ENCODE data around the gene FZD2. TPM values are rescaled to one million over a fixed set of nuclear protein-coding genes. Genes with fewer than 3 reads are reported as not detected.

Gene FZD2
- total and polyA plus RNA-seq, 12 donors: 0.18 to 9.1 (median 2.9) TPM

DNA sequence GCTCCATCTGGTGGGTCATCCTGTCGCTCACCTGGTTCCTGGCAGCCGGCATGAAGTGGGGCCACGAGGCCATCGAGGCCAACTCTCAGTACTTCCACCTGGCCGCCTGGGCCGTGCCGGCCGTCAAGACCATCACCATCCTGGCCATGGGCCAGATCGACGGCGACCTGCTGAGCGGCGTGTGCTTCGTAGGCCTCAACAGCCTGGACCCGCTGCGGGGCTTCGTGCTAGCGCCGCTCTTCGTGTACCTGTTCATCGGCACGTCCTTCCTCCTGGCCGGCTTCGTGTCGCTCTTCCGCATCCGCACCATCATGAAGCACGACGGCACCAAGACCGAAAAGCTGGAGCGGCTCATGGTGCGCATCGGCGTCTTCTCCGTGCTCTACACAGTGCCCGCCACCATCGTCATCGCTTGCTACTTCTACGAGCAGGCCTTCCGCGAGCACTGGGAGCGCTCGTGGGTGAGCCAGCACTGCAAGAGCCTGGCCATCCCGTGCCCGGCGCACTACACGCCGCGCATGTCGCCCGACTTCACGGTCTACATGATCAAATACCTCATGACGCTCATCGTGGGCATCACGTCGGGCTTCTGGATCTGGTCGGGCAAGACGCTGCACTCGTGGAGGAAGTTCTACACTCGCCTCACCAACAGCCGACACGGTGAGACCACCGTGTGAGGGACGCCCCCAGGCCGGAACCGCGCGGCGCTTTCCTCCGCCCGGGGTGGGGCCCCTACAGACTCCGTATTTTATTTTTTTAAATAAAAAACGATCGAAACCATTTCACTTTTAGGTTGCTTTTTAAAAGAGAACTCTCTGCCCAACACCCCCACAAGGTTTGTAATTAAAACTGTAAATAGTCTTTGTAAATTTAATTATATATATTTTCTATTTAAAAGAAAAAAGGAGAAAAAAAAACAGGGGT lies 1.7 kb downstream of the FZD2 start:
- no peaks in the 10 kb centered on the region for H3K4me1 ChIP-seq (replicated peaks in 1 of 2)
- no peaks in the 10 kb centered on the region for H3K36me3 ChIP-seq (replicated peaks in 1 of 2)
- H3K27ac ChIP-seq: no peak overlapping the region
- H3K9me3 ChIP-seq (replicated peaks in 1 of 3): no peaks in the 10 kb centered on the region
- H3K27me3 ChIP-seq: no peaks in the 10 kb centered on the region
- 43 to 59% (median 50%) methylated on average over 54 to 74 of the region's 74 CpGs for WGBS, 4 donors
- intact Hi-C loops (cut with DNase I): no loop called here
- no peak for DNase-seq
- TF ChIP-seq, protein P1, sequence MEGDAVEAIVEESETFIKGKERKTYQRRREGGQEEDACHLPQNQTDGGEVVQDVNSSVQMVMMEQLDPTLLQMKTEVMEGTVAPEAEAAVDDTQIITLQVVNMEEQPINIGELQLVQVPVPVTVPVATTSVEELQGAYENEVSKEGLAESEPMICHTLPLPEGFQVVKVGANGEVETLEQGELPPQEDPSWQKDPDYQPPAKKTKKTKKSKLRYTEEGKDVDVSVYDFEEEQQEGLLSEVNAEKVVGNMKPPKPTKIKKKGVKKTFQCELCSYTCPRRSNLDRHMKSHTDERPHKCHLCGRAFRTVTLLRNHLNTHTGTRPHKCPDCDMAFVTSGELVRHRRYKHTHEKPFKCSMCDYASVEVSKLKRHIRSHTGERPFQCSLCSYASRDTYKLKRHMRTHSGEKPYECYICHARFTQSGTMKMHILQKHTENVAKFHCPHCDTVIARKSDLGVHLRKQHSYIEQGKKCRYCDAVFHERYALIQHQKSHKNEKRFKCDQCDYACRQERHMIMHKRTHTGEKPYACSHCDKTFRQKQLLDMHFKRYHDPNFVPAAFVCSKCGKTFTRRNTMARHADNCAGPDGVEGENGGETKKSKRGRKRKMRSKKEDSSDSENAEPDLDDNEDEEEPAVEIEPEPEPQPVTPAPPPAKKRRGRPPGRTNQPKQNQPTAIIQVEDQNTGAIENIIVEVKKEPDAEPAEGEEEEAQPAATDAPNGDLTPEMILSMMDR (IDR thresholded peaks at IDR 0.05): no peak
- TF ChIP-seq POLR2A (IDR thresholded peaks at IDR 0.05): no peak
- H3K4me3 ChIP-seq: peak overlapping the region in 1 of 4 donors; percentile 68

GRCh38 chr17:44559634-44560554 lies 2.6 kb downstream of the FZD2 start:
- Histone ChIP-seq H3K36me3 (replicated peaks in 1 of 2) (no peaks in the 10 kb centered on the region), H3K27me3 (no peaks in the 10 kb centered on the region), H3K9me3 (replicated peaks in 1 of 3) (no peaks in the 10 kb centered on the region), H3K4me1 (replicated peaks in 1 of 2) (no peaks in the 10 kb centered on the region), H3K27ac (peak overlapping the region in 1 of 5 donors; percentile 20), H3K4me3 (peak overlapping the region in 1 of 4 donors; percentile 32)
- intact Hi-C loops (cut with DNase I): no loop called here
- 45 to 59% (median 55%) methylated on average over 16 of the region's 16 CpGs for WGBS, 4 donors
- no peak for TF ChIP-seq POLR2A (IDR thresholded peaks at IDR 0.05)
- TF ChIP-seq, protein P1 (IDR thresholded peaks at IDR 0.05): no peak
- no peak for DNase-seq

GRCh38 chr17:44561237-44561623 lies 3.9 kb downstream of the FZD2 start:
- intact Hi-C loops (cut with DNase I): no loop called here
- no peak for TF ChIP-seq POLR2A (IDR thresholded peaks at IDR 0.05)
- H3K4me3 ChIP-seq: no peak overlapping the region
- H3K9me3 ChIP-seq (replicated peaks in 1 of 3): no peaks in the 10 kb centered on the region
- H3K4me1 ChIP-seq (replicated peaks in 1 of 2): no peaks in the 10 kb centered on the region
- 42 to 55% (median 47%) methylated on average over 3 of the region's 3 CpGs for WGBS, 4 donors
- DNase-seq: no peak
- no peaks in the 10 kb centered on the region for H3K27me3 ChIP-seq
- no peak overlapping the region for H3K27ac ChIP-seq
- H3K36me3 ChIP-seq (replicated peaks in 1 of 2): no peaks in the 10 kb centered on the region

- Histone ChIP-seq H3K4me3 (no peak overlapping the region), H3K27ac (no peak overlapping the region), H3K36me3 (replicated peaks in 1 of 2) (no peaks in the 10 kb centered on the region), H3K27me3 (no peaks in the 10 kb centered on the region), H3K9me3 (replicated peaks in 1 of 3) (no peaks in the 10 kb centered on the region), H3K4me1 (replicated peaks in 1 of 2) (no peaks in the 10 kb centered on the region)
- intact Hi-C loops (cut with DNase I): no loop called here
- TF ChIP-seq, protein P1 (IDR thresholded peaks at IDR 0.05): no peak
- TF ChIP-seq POLR2A (IDR thresholded peaks at IDR 0.05): no peak
- DNase-seq: no peak
- 70 to 78% (median 73%) methylated on average over 7 of the region's 7 CpGs for WGBS, 4 donors
Measured at GRCh38 chr17:44564429-44564828, 7.1 kb downstream of the FZD2 start.
